ENCODE data around the gene CAMSAP1. TPM values are rescaled to one million over a fixed set of nuclear protein-coding genes. Genes with fewer than 3 reads are reported as not detected.

CAMSAP1 gene
- total and polyA plus RNA-seq, 2 experiments from 2014 or later: 2.8 to 12.4 TPM

GRCh38 chr9:135890190-135891026 lies 16.9 kb downstream of the CAMSAP1 start:
- no peak overlapping the region for H3K4me3 ChIP-seq
- no peaks in the 10 kb centered on the region for H3F3A ChIP-seq (ENCODE audit: insufficient read depth)
- in situ Hi-C loops (cut with MboI): no loop called here
- TF ChIP-seq EZH2phosphoT487 (IDR thresholded peaks at IDR 0.05; ENCODE audit: insufficient read depth, low read depth) (no peak), EZH2 (IDR thresholded peaks at IDR 0.05; ENCODE audit: insufficient read depth, poor library complexity, severe bottlenecking) (no peak)
- DNase-seq: no peak
- H3K9me3 ChIP-seq (ENCODE audit: low read depth): no peaks in the 10 kb centered on the region
- H3K4me1 ChIP-seq (ENCODE audit: insufficient read depth): peaks cover 8% of the 10 kb centered on the region; the same call in 1 of the 2 replicates
- H3K9ac ChIP-seq: no peak overlapping the region
- no peaks in the 10 kb centered on the region for H3K27me3 ChIP-seq (replicated peaks; ENCODE audit: insufficient read depth)
- H3K4me2 ChIP-seq (ENCODE audit: unreplicated experiment): no peak overlapping the region
- H3K79me2 ChIP-seq (ENCODE audit: insufficient read depth): peaks cover 100% of the 10 kb centered on the region
- no peak overlapping the region for H2AFZ ChIP-seq
- no peak overlapping the region for H3K27ac ChIP-seq
- H4K20me1 ChIP-seq (ENCODE audit: insufficient read depth): peaks cover 31% of the 10 kb centered on the region
- no peaks in the 10 kb centered on the region for H3K9me2 ChIP-seq (ENCODE audit: insufficient read depth)
- H3K36me3 ChIP-seq (ENCODE audit: low read depth): no peaks in the 10 kb centered on the region
- 95 to 97% methylated on average over 18 of the region's 18 CpGs for WGBS, 2 experiments (ENCODE audit: low coverage in 1 of 2, low lambda C conversion rate in 2 of 2, missing lambda C conversion rate in 2 of 2)

DNA sequence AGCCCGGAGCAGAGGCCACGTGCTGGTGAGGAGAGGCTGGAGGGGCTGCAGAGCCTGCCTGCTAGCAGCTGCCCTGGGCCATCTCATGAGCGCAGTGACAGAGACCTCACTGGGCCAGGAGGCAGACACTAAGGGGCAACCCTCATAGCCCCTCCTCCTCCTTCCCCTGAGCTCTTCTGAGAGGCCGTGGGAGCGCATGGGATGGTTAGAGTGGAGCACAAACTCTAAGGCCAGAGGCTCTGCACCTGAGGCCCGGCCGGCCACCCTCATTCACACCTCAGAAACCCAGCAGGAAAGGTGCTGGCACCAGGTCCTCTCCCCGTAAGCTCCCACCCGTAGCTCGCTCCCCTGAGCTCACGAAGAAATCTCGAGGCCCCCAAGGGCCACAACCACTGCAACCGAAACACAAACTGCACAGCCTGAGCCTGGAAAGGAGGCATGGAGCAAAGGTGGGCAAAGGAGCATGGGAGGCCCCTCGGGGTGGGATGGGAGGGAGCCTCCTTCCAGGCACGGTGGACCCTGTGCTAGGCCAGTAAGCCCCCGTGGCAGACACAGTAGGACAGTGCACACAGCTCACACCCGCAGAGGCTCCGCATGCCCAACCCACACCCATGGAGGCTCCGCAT lies 17.7 kb downstream of the CAMSAP1 start:
- H4K20me1 ChIP-seq (ENCODE audit: insufficient read depth): peaks cover 23% of the 10 kb centered on the region
- peaks cover 15% of the 10 kb centered on the region for H3K4me1 ChIP-seq (ENCODE audit: insufficient read depth)
- WGBS, 2 experiments (ENCODE audit: low coverage in 1 of 2, low lambda C conversion rate in 2 of 2, missing lambda C conversion rate in 2 of 2): 94 to 96% methylated on average over 18 to 19 of the region's 19 CpGs

DNA sequence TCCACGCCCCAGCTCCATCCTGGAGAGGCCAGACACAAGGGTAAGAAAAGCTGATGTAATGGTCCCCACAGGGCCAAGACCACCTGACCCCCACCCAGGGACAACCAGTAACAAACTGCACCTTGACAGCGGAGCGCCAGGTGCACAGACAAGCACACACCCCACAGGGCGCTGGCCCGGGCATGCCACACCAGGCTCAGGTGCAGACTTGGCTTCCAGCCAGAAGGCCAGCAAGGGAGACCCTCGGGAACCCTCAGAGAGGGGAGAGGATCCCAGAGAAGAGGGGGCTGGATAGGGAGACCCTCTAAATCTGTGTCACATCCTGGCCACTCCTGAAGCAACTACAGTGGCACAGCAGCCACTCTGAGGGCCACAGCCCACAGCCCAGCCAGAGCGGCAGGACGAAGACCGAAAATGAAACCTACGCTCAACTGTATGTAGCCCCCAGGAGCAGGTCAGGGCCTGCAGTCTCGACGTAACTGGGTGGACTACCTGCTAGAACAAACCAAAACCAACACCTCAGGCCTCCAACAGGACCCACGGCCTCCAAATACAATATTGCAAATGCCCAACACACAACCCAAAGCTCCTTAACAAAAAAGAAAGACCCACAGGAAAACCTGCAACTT lies 18.5 kb downstream of the CAMSAP1 start:
- no peak for DNase-seq
- H2AFZ ChIP-seq: no peak overlapping the region
- H3K9me2 ChIP-seq (ENCODE audit: insufficient read depth): no peaks in the 10 kb centered on the region
- H3K27ac ChIP-seq: no peak overlapping the region
- no peak overlapping the region for H3K4me3 ChIP-seq
- no peaks in the 10 kb centered on the region for H3K36me3 ChIP-seq (ENCODE audit: low read depth)
- TF ChIP-seq EZH2phosphoT487 (IDR thresholded peaks at IDR 0.05; ENCODE audit: insufficient read depth, low read depth) (no peak), EZH2 (IDR thresholded peaks at IDR 0.05; ENCODE audit: insufficient read depth, poor library complexity, severe bottlenecking) (no peak)
- no peaks in the 10 kb centered on the region for H3K9me3 ChIP-seq (ENCODE audit: low read depth)
- 94 to 95% methylated on average over 13 of the region's 13 CpGs for WGBS, 2 experiments (ENCODE audit: low coverage in 1 of 2, low lambda C conversion rate in 2 of 2, missing lambda C conversion rate in 2 of 2)
- in situ Hi-C loops (cut with MboI): no loop called here
- H3K4me2 ChIP-seq (ENCODE audit: unreplicated experiment): no peak overlapping the region
- peaks cover 22% of the 10 kb centered on the region for H4K20me1 ChIP-seq (ENCODE audit: insufficient read depth)
- no peaks in the 10 kb centered on the region for H3F3A ChIP-seq (ENCODE audit: insufficient read depth)
- H3K4me1 ChIP-seq (ENCODE audit: insufficient read depth): peaks cover 18% of the 10 kb centered on the region
- peaks cover 98% of the 10 kb centered on the region for H3K79me2 ChIP-seq (ENCODE audit: insufficient read depth)
- no peak overlapping the region for H3K9ac ChIP-seq
- no peaks in the 10 kb centered on the region for H3K27me3 ChIP-seq (replicated peaks; ENCODE audit: insufficient read depth)

More for the DNA sequence above, 17.7 kb downstream of the CAMSAP1 start:
- H3K79me2 ChIP-seq (ENCODE audit: insufficient read depth): peaks cover 100% of the 10 kb centered on the region
- in situ Hi-C loops (cut with MboI): no loop called here
- H3K9me3 ChIP-seq (ENCODE audit: low read depth): no peaks in the 10 kb centered on the region
- no peak for DNase-seq
- H2AFZ ChIP-seq: no peak overlapping the region
- H3K4me3 ChIP-seq: no peak overlapping the region
- H3K27ac ChIP-seq: no peak overlapping the region
- no peaks in the 10 kb centered on the region for H3K9me2 ChIP-seq (ENCODE audit: insufficient read depth)
- no peaks in the 10 kb centered on the region for H3F3A ChIP-seq (ENCODE audit: insufficient read depth)
- H3K36me3 ChIP-seq (ENCODE audit: low read depth): no peaks in the 10 kb centered on the region
- no peaks in the 10 kb centered on the region for H3K27me3 ChIP-seq (replicated peaks; ENCODE audit: insufficient read depth)
- no peak overlapping the region for H3K9ac ChIP-seq
- TF ChIP-seq EZH2 (IDR thresholded peaks at IDR 0.05; ENCODE audit: insufficient read depth, poor library complexity, severe bottlenecking) (no peak), EZH2phosphoT487 (IDR thresholded peaks at IDR 0.05; ENCODE audit: insufficient read depth, low read depth) (no peak)
- no peak overlapping the region for H3K4me2 ChIP-seq (ENCODE audit: unreplicated experiment)

DNA sequence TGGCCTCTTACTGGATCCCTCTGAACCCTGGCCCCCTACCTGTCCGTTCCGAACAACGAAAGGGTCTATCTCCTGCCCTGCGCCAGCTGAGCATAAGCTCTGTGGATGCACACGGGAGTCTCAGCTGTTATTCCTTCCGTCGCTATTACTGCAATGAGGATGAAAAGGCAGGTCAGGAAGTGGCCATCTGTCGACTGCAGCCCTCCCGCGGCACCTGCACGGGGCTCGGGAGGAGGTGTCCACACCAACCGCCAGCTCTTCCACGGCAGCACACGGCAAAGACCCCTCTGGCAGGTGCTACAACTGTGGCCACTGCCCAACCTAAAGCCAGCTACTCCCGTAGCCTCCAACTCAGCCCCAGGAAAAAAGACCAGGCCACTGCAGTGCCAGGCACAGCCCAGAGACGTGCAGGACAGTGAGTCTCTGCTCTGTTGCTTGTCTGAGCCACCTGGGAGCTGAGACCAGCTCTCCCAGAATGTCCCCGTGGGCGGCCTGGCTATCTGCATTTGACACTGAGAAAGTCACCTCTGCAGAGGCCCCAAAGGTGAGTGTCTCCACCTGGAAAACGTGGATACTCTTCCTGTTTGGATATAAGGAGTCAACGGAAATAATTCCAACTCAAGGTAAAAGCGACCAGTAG lies 19.1 kb downstream of the CAMSAP1 start:
- no peak for DNase-seq
- no peak for TF ChIP-seq EZH2phosphoT487 (IDR thresholded peaks at IDR 0.05; ENCODE audit: insufficient read depth, low read depth)
- no peak for TF ChIP-seq EZH2 (IDR thresholded peaks at IDR 0.05; ENCODE audit: insufficient read depth, poor library complexity, severe bottlenecking)
- no peaks in the 10 kb centered on the region for H3K36me3 ChIP-seq (ENCODE audit: low read depth)
- no peak overlapping the region for H2AFZ ChIP-seq
- peaks cover 18% of the 10 kb centered on the region for H3K4me1 ChIP-seq (ENCODE audit: insufficient read depth)
- no peak overlapping the region for H3K4me3 ChIP-seq
- peaks cover 21% of the 10 kb centered on the region for H4K20me1 ChIP-seq (ENCODE audit: insufficient read depth)
- no peak overlapping the region for H3K9ac ChIP-seq
- H3K27me3 ChIP-seq (replicated peaks; ENCODE audit: insufficient read depth): no peaks in the 10 kb centered on the region
- no peaks in the 10 kb centered on the region for H3K9me3 ChIP-seq (ENCODE audit: low read depth)
- H3K27ac ChIP-seq: no peak overlapping the region
- 96 to 97% methylated on average over 22 of the region's 22 CpGs for WGBS, 2 experiments (ENCODE audit: low coverage in 1 of 2, low lambda C conversion rate in 2 of 2, missing lambda C conversion rate in 2 of 2)
- no peak overlapping the region for H3K4me2 ChIP-seq (ENCODE audit: unreplicated experiment)
- in situ Hi-C loops (cut with MboI): no loop called here
- H3K9me2 ChIP-seq (ENCODE audit: insufficient read depth): no peaks in the 10 kb centered on the region
- no peaks in the 10 kb centered on the region for H3F3A ChIP-seq (ENCODE audit: insufficient read depth)
- H3K79me2 ChIP-seq (ENCODE audit: insufficient read depth): peaks cover 98% of the 10 kb centered on the region

All from GM23248 (cell line).